ENCODE data around the gene GRK1. TPM values are rescaled to one million over a fixed set of nuclear protein-coding genes. Genes with fewer than 3 reads are reported as not detected.
"Not testable (repeated sequence)": the region's sequence is repeated elsewhere in the genome, so short reads cannot be mapped to it uniquely, and the experiment has no call there.

Gene GRK1
- total RNA-seq, 3 donors from 2014 or later = not detected

- TF ChIP-seq POLR2A (IDR thresholded peaks at IDR 0.05) (no peak), POLR2AphosphoS5 (IDR thresholded peaks at IDR 0.05) (no peak), CTCF (IDR thresholded peaks at IDR 0.05) (no peak)
- DNase-seq (ENCODE audit: low spot score in 2 of 2) = peak in 1 of 2 donors; percentile 41
- H3K27me3 ChIP-seq = no peaks in the 10 kb centered on the region
These were observed 44.1 kb upstream of the GRK1 start for GRCh38 chr13:113622791-113623490.

DNA sequence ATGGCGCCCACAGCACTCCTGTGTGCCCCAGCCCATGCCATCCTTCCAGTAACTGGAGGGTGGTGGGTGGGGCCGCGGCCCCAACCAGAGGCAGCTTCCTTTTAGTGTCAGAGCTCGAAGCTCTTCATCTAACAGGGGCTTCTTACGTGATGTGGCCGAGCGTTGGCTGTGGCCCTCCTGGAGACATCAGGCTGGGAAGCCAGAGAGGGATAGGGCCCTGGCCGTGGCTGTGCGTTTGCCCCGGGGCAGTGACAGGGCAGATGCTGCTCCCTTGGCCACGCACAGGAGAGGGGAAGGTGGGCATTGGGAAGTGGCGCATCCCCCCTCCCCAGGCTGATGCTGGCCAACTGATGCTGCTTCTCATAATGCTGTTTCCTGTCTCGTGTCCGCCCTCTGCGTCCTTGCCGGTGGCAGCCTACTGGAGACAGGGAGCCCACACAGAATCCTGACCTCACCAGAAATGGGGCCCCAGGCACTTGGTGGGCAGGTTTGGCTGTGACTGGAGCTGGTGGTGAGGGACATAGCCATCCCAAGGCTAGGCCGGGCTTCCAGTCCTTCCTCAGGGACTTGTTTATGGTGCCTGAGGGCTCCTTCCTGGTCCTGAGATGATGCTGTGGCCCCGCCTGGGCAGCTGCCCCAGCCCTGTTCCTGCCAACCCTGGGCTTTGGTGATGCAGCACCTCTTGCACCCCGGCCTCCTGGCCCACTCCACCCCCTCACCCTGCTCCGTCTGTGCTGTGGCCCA is 43.4 kb upstream of the GRK1 start:
- H3K27me3 ChIP-seq = no peaks in the 10 kb centered on the region
- intact Hi-C loops (cut with DNase I; ENCODE audit: low total_unique reads) = no loop called here

More at GRCh38 chr13:113622791-113623490, 44.1 kb upstream of the GRK1 start:
- Histone ChIP-seq H3K36me3 (no peaks in the 10 kb centered on the region), H3K9me3 (no peaks in the 10 kb centered on the region), H3K4me1 (no peaks in the 10 kb centered on the region), H3K4me3 (no peak overlapping the region), H3K27ac (no peak overlapping the region)
- intact Hi-C loops (cut with DNase I; ENCODE audit: low total_unique reads) = no loop called here

GRCh38 chr13:113624235-113624587 is 42.8 kb upstream of the GRK1 start:
- Histone ChIP-seq H3K36me3 (no peaks in the 10 kb centered on the region), H3K4me1 (no peaks in the 10 kb centered on the region), H3K27ac (no peak overlapping the region), H3K27me3 (no peaks in the 10 kb centered on the region), H3K4me3 (no peak overlapping the region), H3K9me3 (no peaks in the 10 kb centered on the region)
- TF ChIP-seq POLR2AphosphoS5 (IDR thresholded peaks at IDR 0.05) (no peak), CTCF (IDR thresholded peaks at IDR 0.05) (no peak), POLR2A (IDR thresholded peaks at IDR 0.05) (no peak)
- intact Hi-C loops (cut with DNase I; ENCODE audit: low total_unique reads) = no loop called here
- no peak for DNase-seq (ENCODE audit: low spot score in 2 of 2)

More for the DNA sequence above, 43.4 kb upstream of the GRK1 start:
- no peak overlapping the region for H3K27ac ChIP-seq
- no peaks in the 10 kb centered on the region for H3K4me1 ChIP-seq
- H3K9me3 ChIP-seq = no peaks in the 10 kb centered on the region
- no peaks in the 10 kb centered on the region for H3K36me3 ChIP-seq
- peak in 1 of 2 donors; percentile 37 for DNase-seq (ENCODE audit: low spot score in 2 of 2)
- no peak overlapping the region for H3K4me3 ChIP-seq
- TF ChIP-seq POLR2AphosphoS5 (IDR thresholded peaks at IDR 0.05) = no peak
- no peak for TF ChIP-seq POLR2A (IDR thresholded peaks at IDR 0.05)
- TF ChIP-seq CTCF (IDR thresholded peaks at IDR 0.05) = no peak

- H3K4me1 ChIP-seq; H3K27ac ChIP-seq; DNase-seq (ENCODE audit: low spot score in 2 of 2); H3K9me3 ChIP-seq; H3K27me3 ChIP-seq; H3K36me3 ChIP-seq; intact Hi-C loops (cut with DNase I; ENCODE audit: low total_unique reads); H3K4me3 ChIP-seq: not testable (repeated sequence)
These were observed 42.2 kb upstream of the GRK1 start for GRCh38 chr13:113624640-113625304.

GRCh38 chr13:113625965-113626721 is 40.9 kb upstream of the GRK1 start:
- no peak overlapping the region for H3K4me3 ChIP-seq
- H3K9me3 ChIP-seq = no peaks in the 10 kb centered on the region
- no peaks in the 10 kb centered on the region for H3K4me1 ChIP-seq
- no peaks in the 10 kb centered on the region for H3K36me3 ChIP-seq
- TF ChIP-seq POLR2AphosphoS5 (IDR thresholded peaks at IDR 0.05) = no peak
- no peaks in the 10 kb centered on the region for H3K27me3 ChIP-seq
- peak in 1 of 2 donors; percentile 10 for DNase-seq (ENCODE audit: low spot score in 2 of 2)
- intact Hi-C loops (cut with DNase I; ENCODE audit: low total_unique reads) = no loop called here
- H3K27ac ChIP-seq = no peak overlapping the region

All from breast epithelium (tissue), 4 donors.